ENCODE measurements around the gene AKR7A3.
"Not testable (repeated sequence)": the region's sequence is repeated elsewhere in the genome, so short reads cannot be mapped to it uniquely, and the experiment has no call there.

Gene AKR7A3

DNA sequence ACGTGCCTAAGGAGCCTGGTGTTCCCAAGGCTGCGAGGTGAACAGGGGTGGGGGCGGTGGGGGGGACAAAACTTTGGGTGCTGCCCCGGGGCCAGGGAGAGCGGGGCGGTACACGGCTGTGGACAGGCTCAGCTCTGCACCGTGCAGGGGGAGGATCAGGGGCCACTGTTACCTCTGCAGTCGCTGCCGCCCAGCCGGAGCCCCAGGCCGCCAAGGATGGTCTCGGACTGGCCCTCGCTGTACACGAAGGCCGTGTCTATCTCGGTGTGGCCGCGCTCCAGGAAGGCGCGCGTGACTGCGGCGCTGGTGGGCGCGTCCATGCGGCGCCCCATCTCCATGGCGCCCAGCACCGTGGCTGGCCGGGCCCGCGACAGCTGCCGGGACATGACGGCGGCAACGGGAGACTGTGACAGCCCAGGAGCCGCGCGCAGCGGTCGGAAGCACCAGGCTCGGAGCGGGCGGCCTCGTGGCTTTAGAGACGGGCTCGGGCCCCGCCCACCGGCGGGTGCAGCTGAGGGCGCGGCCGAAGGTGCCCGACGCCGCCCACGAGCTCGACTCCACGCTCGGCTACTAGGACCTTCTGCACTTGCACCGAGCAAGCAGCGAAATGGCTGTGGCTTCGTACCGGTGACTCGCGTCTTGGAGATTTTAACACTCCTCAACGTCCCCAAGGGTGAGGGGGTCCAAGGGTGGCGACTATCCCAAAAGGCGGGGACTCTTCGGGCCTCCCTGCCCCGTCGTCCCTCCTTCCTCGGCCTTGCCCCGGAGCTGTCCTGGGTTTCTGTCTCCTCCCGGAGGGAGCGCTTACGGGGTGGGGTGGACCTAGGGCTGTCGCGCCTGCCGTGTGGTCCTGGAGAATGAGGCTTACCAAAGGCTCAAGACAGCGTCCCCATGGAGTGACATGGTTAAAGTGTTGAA lies at the start of gene AKR7A3:
AKR7A3 (minus strand) TSS at position 447 of the 918 bp plus-strand sequence; CDS start at position 386, 61 bp downstream.
- DNase-seq (ENCODE audit: low read depth, low spot score), result not testable (repeated sequence)

DNA sequence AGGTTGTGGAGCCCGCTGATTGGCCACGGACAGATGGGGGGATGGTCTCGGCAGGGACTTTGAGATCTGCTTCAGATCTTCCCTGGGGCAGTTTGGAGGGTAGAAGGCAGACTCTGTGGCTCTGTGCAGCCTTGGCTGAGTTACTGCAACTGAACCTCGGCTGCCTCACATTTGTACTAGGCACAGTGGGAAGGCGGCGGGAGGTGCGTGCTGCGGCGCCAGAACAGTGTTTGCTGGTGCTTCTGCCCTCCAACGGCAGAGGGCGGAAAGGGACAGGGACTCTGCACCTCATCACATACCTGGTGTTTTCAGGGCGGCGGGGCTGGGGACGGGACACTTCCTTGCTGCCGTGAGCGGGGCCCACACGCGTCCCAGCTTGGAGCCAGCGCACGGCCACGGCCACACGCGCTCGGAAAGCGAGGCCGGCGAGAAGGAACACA lies 49.8 kb upstream of the AKR7A3 start:
- no peak for DNase-seq (ENCODE audit: low read depth, low spot score)

DNA sequence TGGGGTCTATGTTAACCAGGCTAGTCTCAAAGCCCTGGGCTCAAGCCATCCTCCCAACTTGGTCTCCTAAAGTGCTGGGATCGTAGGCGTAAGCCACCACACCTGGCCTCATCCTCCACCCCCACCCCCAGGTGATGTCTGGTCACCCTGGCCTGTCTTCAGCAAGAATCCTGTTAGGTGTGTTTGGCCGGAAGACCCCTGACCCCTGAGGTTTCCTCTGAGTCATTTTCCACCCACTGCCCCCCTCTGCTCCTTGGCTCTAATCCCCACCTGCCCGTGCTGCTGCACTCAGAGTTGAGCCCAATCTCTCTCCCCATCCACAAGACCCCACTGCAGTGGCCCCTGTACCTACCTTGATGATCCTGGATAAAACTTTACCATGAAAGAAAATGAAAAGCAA lies 48.7 kb upstream of the AKR7A3 start:
- DNase-seq (ENCODE audit: low read depth, low spot score), result no peak

DNA sequence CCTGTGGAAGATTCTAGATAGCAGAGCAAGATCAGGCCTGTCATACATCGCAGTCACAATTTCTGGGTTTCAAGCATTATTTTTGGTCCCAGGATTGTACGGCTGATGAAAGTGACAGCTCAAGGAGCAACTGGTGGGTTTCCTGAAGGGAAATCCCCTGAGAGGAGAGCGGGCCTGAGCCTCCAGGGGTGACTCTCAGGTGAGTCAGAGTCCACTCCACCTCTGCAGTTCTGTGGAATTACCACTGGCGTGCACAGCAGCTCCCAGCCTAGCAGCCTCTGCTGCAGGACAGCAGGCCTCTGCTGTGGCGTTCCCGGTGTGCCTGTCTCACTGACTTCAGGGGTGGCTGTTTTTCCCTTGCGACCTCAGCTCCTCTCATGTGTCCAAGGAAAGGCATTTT lies 48.0 kb upstream of the AKR7A3 start:
- DNase-seq (ENCODE audit: low read depth, low spot score), result no peak

DNA sequence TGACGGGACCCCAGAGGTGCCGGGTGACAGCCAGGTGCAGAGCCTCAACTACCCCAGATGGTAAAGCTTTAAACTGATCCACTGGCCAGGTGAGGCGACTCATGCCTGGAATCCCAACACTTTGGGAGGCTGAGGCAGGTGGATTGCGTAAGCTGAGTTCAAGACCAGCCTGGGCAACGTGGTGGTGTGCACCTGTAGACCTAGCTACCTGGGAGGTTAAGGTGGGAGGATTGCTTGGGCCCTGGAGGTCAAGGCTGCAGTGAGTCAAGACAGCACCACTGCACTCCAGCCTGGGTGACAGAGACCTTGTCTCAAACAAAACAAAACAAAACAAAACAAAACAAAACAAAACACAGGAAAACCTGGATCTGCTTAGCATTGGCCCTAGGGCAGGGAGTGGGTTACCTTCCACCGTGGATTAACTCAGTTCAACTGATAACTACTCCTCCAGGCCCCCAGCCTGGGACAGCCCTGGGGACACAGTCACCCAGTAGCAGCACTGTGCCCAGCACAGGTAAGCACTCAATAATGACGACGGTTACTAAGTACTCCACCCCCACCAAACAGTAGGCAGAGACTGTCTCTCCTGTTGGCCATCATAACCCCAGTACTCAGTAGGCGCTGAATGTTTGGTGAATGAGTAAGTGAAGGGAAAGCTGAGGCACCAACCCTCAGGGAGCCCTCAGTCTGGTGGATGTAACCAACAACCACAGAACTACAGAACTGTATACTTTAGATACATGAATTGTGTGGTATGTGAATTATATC lies 45.2 kb upstream of the AKR7A3 start:
- DNase-seq (ENCODE audit: low read depth, low spot score), result no peak

DNA sequence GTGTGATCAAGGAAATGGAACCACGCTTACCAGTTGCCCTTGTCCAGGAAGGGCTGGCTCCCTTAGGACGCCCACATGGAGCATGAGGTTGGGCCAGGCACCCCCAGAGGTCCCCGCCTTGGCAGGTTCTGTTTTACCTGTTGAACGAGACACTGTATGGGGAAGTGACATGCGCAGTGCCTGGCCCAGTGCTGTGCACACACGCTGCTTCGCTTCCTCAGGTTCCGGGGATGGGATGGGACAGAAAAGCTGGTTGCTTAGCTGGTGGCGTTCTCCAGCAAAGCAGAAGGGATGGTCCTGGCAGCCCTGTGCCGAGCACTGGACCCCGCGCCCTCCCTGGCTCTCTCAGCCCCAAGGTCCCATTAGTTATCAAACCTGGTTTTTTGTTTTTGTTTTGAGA lies 44.3 kb upstream of the AKR7A3 start:
- DNase-seq (ENCODE audit: low read depth, low spot score), result no peak

DNA sequence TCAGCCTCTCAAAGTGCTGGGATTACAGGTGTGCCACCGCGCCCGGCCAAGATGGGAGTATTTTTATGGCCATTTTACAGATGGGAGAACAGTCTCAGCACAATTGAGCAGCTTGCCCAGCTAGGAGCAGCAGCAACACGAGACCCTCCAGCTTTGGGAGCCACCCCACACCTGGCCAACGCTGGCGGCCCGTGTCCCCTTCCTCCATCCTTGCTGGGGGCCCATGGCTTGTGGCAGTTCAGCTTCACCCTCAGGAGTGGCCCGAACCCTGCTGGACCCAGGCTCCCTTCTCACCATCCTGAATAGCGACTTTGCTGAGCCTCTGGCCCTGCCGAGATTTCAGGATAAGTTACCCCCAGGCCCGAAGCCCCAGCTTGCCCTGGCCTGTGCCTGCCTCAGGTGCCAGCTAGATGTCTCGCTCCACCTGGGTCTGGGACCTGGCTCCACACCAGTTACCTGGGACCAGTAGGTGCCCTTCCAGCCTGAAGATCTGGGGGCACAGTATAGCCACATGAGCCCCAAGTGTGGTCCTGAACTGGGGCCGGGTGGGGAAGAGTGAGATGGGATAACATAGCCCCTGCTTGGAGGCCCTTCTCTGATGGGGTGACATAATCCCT lies 42.8 kb upstream of the AKR7A3 start:
- no peak for DNase-seq (ENCODE audit: low read depth, low spot score)

DNA sequence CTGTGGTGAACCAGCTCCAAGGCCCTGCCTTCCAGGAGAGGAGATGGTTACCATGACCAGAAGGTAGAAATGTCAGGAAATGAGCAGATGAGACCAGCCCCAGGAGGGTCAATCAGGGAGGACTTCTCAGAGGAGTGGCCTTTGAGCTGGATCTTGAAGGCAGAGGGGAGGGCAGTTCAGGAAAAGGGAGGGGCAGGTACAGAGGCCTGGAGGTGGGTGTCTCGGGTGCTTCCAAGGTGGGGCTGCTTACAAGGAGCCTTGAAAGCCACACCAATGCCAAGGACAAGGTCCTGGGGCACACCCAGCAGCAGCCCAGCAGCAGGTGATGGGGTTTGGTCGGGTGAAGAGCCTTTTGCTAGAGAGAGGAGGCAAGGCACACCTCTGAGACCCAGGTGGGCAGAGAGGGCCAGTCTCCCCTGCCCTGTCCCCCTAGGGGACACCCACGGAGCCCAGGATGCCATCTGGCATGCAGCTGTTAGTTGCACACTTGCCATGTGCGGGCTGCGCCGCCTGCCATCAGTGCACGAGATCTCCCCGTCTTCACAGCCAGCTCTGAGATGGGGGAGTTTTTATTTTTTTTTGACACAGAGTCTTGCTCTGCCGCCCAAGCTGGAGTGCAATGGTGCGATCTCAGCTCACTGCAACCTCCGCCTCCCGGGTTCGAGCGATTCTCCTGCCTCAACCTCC lies 42.0 kb upstream of the AKR7A3 start:
- DNase-seq (ENCODE audit: low read depth, low spot score), result no peak

DNA sequence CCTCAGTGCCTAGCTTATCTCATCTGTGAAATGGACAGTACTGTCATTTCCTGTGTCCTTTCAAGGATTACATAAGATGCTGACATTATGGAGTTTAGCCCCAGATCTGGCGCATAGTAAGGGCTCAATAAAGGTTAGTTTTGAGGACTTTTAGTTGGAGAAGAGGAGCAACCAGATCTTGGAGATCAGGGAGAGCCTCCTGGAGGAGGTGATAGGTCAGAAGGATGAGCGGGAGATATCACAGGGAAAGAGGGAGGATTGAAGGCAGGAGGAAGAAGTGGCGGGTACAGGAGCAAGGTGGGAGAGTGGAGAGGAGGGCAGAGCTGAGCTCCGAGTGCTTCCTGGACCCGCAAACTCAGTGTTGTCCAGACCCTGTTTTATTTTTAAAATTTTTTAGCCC lies 41.0 kb upstream of the AKR7A3 start:
- no peak for DNase-seq (ENCODE audit: low read depth, low spot score)

DNA sequence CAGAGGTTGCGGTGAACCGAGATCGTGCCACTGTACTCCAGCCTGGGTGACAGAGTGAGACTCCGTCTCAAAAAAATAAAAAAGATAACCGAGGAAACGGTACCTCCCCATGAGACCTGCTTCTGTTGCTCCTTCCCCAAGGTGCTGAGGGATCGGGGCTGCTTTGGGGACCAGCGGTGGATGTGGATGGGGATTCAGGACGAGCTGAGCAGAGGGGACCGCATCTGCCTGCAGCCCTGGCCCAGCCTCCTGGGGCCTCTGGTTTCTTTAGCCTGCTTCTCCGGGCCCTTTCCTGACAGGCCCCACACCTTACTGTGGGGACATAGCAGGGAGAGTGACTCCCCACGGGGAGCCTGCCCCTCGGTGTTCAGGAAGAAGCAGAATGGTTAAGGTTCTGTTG lies 40.6 kb upstream of the AKR7A3 start:
- no peak for DNase-seq (ENCODE audit: low read depth, low spot score)

DNA sequence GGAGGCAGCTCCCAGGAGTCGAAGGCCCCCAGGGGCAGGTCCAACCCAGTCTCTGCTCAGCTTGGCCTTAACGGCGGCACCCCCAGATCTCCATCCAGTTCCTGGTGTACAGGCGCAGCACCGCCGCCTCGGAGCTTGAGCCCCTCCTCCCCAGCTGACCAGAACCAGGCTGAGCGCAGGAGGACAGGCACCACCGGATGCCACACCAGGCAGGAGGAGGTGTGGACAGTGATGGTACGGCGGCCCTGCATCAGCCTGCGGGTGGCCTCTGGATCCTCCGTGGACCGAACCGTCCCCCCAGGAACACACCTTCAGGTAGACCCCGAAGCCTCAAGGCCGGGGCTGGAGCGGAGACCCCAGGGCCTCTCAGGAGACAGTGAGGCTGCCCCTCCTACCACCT lies 39.9 kb upstream of the AKR7A3 start:
- no peak for DNase-seq (ENCODE audit: low read depth, low spot score)

DNA sequence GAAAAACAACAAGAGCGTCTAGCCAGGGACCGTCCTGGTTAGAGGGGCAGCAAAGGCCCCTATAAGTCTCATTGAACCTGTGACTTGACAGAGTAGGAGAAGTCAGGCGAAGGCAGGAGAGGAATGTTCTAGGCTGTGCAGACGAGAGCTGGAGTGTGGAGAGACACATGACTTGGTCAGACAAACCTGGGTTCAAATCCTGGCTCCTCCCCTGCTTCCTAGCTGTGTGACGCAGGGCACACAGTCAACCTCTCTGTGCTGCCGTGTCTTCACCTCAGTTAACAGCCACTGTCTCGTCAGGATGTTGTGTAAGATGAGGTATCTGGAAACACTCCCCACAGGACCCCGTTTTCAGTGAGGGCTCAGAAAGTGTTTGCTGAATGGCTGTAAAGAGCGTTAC lies 39.2 kb upstream of the AKR7A3 start:
- no peak for DNase-seq (ENCODE audit: low read depth, low spot score)

DNA sequence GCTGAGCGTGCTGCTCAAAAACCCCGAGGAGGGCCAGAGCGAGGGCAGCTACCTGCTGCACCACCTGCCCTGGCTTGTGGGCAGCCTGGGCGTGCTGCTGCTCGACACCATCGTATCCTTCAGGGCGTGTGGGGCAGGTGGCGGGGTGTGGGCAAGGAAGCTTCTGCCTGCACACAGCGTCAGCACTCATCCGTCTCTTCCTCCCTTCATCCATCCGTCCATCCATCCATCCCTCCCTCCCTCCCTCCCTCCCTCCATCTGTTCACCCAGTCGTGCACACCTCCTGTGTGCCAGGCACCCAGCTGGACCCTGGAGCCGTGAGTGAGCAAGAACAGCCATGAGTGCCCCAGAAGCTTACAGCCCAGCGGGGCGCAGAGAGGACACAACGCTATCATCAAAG lies 38.7 kb upstream of the AKR7A3 start:
- no peak for DNase-seq (ENCODE audit: low read depth, low spot score)

DNA sequence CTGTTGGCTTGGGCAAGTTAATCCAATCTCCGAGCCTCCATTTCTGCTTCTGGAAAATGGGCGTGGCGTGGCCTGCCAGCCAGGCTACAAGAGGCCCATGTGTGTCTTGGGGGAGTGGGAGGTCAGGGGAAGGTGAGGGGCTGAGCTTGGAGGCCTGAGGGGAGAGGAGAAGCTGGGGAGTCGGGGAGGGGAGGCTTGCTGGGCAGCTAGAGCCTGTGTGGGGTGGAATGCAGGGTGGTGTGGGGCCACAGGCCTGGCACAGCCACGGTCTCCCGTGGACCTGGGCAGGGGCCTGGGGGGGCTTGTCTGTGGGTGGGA lies 38.1 kb upstream of the AKR7A3 start:
- DNase-seq (ENCODE audit: low read depth, low spot score), result no peak

DNA sequence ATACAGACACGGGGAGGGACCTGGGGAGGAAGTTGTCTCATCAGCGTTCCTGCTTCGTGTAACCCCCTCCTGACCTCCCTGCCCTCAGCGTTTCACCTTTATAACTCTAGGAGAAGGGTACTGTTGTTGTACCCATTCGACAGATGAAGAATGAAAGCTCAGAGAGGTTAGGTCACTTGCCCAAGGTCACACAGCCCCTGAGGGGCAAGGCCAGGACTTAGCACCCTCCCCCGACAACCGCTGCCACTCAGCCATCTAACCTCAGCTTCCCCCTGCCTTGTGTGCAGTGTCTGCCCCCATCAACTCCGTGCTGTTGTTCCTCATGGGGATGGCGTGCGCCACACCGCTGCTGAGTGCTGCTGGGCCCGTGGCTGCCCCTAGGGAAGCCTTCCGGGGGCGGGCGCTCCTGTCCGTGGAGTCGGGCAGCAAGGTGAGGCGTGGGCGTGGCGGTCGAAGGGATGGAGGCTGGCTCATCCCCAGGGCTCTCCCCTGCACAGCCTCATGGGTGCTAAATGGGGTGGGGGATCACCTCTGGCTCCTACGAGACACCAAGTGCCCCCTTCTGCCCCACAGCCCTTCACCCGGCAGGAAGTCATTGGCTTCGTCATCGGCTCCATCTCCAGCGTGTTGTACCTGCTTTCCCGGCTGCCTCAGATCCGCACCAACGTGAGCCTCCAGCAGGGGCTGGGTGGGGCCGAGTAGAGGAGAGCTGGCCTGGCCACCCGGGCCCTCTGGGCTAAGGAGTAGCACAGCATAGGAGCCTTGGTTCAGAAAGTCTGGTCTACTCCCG lies 37.6 kb upstream of the AKR7A3 start:
- no peak for DNase-seq (ENCODE audit: low read depth, low spot score)

DNA sequence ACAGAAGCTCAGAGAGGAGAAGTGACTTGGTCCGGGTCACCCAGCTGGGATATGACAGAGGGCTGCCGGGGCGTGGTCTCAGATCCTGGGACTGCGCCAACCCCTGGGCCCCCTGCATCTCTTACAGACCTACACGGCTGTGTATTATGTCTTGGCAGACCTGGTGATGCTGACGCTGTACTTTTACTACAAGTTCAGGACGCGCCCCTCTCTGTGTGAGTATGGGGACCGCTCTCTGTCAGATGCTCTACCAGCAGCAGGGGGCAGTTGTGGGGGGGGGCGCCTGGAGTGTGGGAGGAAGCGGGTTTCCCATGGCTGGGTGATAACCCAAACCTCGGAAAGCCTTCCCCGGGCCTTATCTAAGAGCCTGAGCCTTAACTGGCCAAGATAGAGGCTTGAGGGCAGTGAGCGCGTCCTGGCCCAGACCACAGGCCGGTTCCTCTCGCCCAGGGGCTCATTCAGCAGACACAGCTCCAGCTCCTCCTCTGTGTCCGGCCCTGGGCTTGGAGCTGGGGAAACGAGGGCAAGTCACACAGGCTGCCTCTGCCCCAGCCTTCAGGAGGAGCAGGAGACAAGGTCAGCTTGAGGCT lies 36.9 kb upstream of the AKR7A3 start:
- no peak for DNase-seq (ENCODE audit: low read depth, low spot score)

DNA sequence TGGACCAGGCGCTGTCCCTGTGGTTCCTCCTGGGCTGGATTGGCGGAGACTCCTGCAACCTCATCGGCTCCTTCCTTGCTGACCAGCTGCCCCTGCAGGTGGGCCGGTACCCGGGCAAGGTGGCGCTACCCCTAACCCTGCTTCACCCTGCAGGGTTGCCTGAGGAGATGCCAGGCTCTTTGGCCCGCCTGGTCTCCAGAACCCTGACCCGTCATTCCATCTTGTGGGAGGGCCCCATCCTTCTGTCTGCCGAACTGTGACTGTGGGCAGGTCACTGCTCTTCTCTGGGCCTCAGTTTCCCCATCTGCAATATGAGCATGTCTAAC lies 36.1 kb upstream of the AKR7A3 start:
- no peak for DNase-seq (ENCODE audit: low read depth, low spot score)

DNA sequence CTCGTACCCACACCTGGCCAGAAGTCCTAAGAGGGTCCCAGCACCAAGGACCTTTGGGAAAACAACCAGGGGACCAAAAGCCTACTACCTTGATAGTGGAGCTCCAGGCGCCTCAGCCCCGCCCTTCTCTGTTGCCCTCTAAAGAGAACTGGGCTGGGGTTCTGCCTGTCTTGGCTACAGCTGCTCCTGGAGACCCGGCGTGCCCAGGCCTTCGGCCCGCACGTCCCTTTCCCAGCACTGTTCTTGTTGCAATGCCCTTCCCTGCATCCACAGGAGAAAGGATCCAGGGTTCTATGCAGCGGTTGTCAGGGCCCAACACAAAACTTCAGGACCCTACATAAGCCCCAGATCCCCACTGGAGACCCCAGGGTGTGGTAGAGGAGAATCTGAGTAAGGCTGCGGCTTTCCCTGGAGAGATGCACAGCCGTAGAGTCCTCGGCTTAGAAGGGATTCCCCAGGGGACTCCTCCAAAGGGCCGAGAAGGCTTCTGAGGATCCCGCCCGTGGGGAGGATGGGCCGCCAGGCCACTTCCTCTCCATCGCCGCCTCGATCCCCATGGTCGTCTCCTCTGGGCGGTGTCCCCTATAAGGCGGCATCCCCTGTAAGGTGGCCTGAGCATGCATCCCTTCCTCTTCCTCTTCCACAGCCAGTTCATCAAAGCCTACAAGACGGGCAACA lies 35.6 kb upstream of the AKR7A3 start:
- no peak for DNase-seq (ENCODE audit: low read depth, low spot score)

DNA sequence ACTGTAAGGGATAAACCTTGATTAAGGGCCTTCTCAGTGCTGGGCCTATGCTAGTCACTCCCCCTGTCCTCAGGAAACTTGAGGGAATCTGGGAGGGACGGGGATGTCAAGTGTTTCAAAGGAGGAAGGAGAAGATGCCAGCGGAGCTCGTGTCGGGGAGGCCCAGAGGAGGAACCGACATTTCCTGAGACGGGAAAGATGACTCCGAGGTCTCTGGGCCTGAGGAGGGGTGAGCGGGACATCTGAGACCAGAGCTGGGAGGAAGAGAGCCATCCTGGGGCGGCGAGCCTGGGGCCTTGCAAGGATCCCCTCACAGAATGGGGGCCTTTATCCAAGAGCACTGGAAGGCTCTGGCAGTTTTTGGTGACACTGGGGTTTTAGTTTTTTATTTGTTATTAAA lies 33.9 kb upstream of the AKR7A3 start:
- DNase-seq (ENCODE audit: low read depth, low spot score), result no peak

DNA sequence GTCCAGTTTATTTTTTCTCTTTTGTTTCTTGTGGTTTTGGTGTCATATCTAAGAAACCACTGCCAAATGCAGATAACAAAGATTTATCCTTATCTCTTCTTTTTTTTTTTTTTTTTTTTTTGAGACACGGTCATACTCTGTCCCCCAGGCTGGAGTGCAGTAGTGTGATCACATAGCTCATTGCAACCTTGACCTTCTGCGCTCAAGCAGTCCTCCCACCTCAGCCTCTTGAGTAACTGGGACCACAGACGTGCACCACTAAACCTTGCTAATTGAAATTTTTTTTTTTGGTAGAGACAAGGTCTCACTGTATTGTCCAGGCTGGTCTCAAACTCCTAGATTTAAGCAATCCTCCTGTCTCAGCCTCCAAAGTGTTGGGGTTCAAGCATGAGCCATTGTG lies 32.5 kb upstream of the AKR7A3 start:
- DNase-seq (ENCODE audit: low read depth, low spot score), result no peak

All from activated CD4-positive, CD25-positive, alpha-beta regulatory T cell treated with anti-CD3 and anti-CD28 coated beads, Interleukin-2, amount 50 U/mL, for 16 hours (primary cell).